Measurements from ENCODE around the gene SSNA1. TPM values are rescaled to one million over a fixed set of nuclear protein-coding genes. Genes with fewer than 3 reads are reported as not detected.

Gene SSNA1
- polyA plus RNA-seq, 2 donors: 104 TPM

DNA sequence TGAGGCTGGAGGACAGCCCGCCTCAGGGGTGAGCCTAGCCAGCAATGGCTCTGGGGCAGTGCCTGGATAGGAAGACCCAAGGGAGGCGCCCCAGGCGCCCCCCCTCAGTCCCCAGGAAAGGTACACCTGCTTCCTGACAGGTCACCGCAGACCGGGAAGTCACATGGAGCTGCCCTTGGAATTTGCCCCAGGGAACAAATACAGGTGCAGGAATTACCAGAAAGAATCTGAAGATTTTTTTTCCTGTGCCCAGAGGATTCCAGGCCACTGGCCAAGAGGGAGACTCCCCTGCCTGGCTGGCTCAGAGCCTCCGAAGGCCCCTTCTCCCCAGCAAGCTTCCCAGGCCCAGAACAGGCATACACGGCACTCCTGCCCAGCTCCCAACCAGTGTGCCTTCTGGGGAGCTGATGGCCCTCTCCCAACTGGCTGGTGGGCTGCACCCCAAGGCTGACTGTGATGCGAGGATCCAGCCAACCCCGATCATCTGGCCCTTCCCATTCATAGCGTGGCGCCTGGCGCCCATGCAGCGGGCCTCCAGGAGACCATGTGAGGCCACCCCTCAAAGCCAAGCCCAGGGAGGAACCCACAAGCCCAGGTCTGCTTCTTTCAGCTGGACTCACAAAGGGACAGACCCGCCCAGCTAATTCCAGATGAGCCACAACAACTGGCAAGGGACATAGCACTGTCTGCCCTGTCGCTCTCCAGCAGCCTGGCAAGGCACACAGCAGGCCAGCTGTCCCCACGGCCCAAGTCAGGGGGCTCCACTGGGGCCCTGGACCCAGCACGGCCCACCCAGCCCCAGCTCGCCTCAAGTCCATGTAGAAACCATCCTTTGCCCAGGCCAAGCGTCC lies 9.8 kb downstream of the SSNA1 start:
- no peaks in the 10 kb centered on the region for H3K36me3 ChIP-seq (ENCODE audit: control insufficient read depth in 2 of 2, insufficient read depth in 2 of 2, low read length in 1 of 2)
- H3K4me1 ChIP-seq (ENCODE audit: control insufficient read depth in 2 of 2, insufficient read depth in 2 of 2, low read length in 1 of 2): peaks cover 29 to 51% of the 10 kb centered on the region in 2 donors
- no peaks in the 10 kb centered on the region for H3K27me3 ChIP-seq (ENCODE audit: control insufficient read depth in 1 of 2, insufficient read depth in 2 of 2, low read length in 2 of 2)
- H3K27ac ChIP-seq (ENCODE audit: low read depth in 2 of 2, low read length in 1 of 2): peak overlapping the region; percentile 55 to 78
- 51 to 65% methylated on average over 19 of the region's 19 CpGs for WGBS, 2 donors
- peak overlapping the region; percentile 45 to 75 for H3K4me3 ChIP-seq (ENCODE audit: low read depth in 1 of 2, low read length in 2 of 2)
- H3K9me3 ChIP-seq (ENCODE audit: control insufficient read depth in 2 of 2, insufficient read depth in 1 of 2, low read depth in 1 of 2, low read length in 1 of 2): no peaks in the 10 kb centered on the region

DNA sequence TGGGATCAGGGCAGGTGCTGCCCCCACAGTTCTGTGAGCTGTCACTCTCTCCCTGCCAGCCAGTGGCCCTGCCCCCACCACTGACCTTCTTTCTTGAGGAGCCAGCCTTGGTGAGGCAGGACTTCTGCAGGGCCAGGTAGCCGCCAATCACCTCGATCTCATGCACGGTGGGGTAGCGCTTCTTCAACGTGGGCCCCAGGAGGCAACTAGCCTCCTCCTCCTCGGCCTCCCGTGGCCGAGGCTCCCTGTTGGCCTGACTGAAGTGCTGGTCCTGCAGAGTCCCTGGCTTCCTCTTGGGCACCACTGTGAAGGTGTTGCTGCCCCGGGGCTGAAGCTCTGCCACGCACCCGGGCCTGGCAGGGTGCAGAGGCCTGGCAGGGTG lies 10.4 kb downstream of the SSNA1 start:
- Histone ChIP-seq H3K27me3 (ENCODE audit: control insufficient read depth in 1 of 2, insufficient read depth in 2 of 2, low read length in 2 of 2) (no peaks in the 10 kb centered on the region), H3K27ac (ENCODE audit: low read depth in 2 of 2, low read length in 1 of 2) (peak overlapping the region; percentile 55 to 63), H3K4me1 (ENCODE audit: control insufficient read depth in 2 of 2, insufficient read depth in 2 of 2, low read length in 1 of 2) (peaks cover 29 to 51% of the 10 kb centered on the region in 2 donors), H3K9me3 (ENCODE audit: control insufficient read depth in 2 of 2, insufficient read depth in 1 of 2, low read depth in 1 of 2, low read length in 1 of 2) (no peaks in the 10 kb centered on the region), H3K36me3 (ENCODE audit: control insufficient read depth in 2 of 2, insufficient read depth in 2 of 2, low read length in 1 of 2) (no peaks in the 10 kb centered on the region), H3K4me3 (ENCODE audit: low read depth in 1 of 2, low read length in 2 of 2) (peak overlapping the region; percentile 45 to 75)
- WGBS, 2 donors: 65 to 72% methylated on average over 11 of the region's 11 CpGs

DNA sequence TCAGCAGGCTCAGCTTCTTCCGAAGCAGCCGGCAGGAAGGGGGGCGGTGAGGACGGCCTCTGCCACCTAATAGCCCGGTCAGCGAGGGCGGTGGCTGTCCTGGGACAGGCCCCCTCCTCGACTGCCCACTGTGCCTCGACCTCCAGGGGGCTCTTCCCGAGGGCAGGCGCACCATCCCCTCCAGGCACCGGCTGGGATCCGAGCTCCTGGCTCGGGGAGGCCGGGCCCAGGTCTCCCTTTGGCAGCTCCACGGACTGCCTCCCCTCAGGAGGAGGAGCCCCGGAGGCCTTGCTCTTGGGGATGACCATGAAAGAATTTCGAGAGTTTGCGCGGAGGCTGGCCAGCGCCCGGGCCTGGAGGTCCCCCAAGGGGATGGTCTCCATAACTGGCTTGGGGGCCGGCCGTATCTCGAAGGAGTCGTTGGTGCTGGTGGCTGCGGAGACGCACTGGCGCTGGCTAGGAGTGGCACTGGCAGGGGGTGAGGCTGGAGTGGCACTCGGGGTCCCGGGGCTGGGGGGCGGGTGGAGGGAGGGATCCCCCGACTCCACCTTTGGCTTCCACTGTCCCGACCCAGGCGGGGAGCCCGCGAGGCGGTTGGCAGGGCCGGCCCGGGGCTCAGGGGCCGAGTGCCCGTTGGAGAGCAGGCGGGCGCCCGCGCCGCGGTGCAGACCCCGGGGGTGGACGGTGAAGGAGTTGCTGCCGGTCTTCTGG lies 11.1 kb downstream of the SSNA1 start:
- H3K9me3 ChIP-seq (ENCODE audit: control insufficient read depth in 2 of 2, insufficient read depth in 1 of 2, low read depth in 1 of 2, low read length in 1 of 2): no peaks in the 10 kb centered on the region
- H3K36me3 ChIP-seq (ENCODE audit: control insufficient read depth in 2 of 2, insufficient read depth in 2 of 2, low read length in 1 of 2): no peaks in the 10 kb centered on the region
- H3K27me3 ChIP-seq (ENCODE audit: control insufficient read depth in 1 of 2, insufficient read depth in 2 of 2, low read length in 2 of 2): no peaks in the 10 kb centered on the region
- 11 to 14% methylated on average over 42 to 51 of the region's 51 CpGs for WGBS, 2 donors
- peaks cover 29 to 51% of the 10 kb centered on the region in 2 donors for H3K4me1 ChIP-seq (ENCODE audit: control insufficient read depth in 2 of 2, insufficient read depth in 2 of 2, low read length in 1 of 2)
- peak overlapping the region; percentile 63 to 90 for H3K27ac ChIP-seq (ENCODE audit: low read depth in 2 of 2, low read length in 1 of 2)
- H3K4me3 ChIP-seq (ENCODE audit: low read depth in 1 of 2, low read length in 2 of 2): peak overlapping the region; percentile 45 to 75

DNA sequence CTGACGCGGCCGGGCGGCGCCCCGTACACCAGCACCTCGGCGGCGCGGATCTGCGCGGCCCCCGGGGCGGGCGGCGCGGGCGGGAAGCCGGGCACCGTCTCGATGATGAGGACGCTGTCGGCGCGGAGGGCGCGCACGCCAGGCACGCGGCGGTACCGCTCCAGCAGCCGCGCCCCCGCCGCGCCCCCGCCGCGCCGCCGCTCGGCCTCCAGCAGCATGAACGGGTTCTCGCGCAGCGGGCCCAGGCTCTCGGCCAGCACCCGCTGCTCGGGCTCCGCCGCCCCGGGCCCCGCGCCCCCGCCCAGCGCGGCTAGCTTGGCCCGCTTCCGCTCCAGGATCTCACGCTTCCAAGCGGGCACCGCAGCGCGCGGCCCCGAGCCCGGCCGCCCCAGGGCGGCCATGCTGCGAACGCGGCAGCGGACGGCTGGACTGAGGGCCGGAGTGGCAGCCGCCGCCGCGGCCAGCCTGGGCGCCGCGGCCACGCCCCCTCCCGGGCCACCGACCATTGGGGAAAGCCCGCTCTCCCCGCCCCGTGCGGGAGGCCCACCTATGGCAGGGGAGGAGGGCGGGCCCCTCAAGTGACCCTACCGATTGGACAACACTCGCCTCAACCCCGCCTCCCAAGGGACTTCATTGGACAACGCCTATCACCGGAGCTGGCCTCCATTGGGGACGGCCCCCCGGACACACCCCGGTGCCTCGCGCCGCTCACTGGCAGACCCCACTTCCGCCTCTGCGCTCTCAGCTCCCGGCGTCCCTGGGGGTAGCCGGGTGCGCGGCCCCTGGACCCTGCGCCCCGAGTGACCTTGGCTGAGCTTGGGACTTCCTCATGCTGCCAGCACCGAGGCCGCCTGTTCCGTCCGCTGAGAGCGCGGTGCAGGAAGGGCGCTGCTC lies 12.1 kb downstream of the SSNA1 start, which contains the start of gene TPRN:
Gene TPRN (minus strand): TSS at position 431 of the 894 bp plus-strand sequence. CDS start 30 bp downstream, at position 401.
- Histone ChIP-seq H3K9me3 (ENCODE audit: control insufficient read depth in 2 of 2, insufficient read depth in 1 of 2, low read depth in 1 of 2, low read length in 1 of 2) (no peaks in the 10 kb centered on the region), H3K27ac (ENCODE audit: low read depth in 2 of 2, low read length in 1 of 2) (peak within 1 kb of the TSS; percentile 90 to 93), H3K4me1 (ENCODE audit: control insufficient read depth in 2 of 2, insufficient read depth in 2 of 2, low read length in 1 of 2) (peaks cover 28 to 47% of the 10 kb centered on the region in 2 donors), H3K36me3 (ENCODE audit: control insufficient read depth in 2 of 2, insufficient read depth in 2 of 2, low read length in 1 of 2) (no peaks in the 10 kb centered on the region), H3K4me3 (ENCODE audit: low read depth in 1 of 2, low read length in 2 of 2) (peak within 1 kb of the TSS; percentile 75 to 79), H3K27me3 (ENCODE audit: control insufficient read depth in 1 of 2, insufficient read depth in 2 of 2, low read length in 2 of 2) (no peaks in the 10 kb centered on the region)
- WGBS, 2 donors: 1% methylated on average over 95 to 118 of the region's 118 CpGs

DNA sequence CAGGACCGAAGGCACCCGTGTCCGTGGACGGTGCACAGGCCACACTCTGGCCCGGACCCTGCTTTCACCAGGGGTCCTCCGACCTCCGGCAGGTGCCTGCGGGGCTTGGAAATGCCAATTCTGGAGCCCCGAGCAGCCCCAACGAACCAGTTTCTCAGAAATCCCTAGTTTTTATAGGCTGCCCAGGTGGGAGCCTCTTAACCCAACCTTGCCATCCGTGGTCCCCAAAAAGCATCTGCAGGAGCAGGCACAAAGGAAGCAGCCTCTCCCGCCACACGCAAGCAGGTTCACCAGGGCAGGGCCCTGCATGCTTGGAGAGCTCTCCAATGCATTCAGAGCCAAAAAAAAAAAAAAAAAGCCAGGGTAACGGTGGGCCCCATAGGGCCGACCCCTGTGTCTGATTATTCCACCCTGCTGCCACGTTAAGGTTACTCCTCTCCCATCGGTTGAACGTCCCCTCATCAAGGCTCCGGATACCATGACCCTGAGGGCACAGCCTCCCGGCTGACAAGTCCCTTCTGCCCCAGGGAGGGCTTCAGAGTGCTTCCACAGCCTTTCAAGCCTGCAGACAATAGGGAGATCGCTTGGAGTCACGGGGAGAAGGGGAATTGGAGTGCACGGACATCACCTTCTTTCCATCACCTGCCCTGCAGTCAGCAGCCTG lies 12.9 kb downstream of the SSNA1 start:
- H3K4me3 ChIP-seq (ENCODE audit: low read depth in 1 of 2, low read length in 2 of 2): peak overlapping the region; percentile 75 to 79
- H3K9me3 ChIP-seq (ENCODE audit: control insufficient read depth in 2 of 2, insufficient read depth in 1 of 2, low read depth in 1 of 2, low read length in 1 of 2): no peaks in the 10 kb centered on the region
- peaks cover 28 to 46% of the 10 kb centered on the region in 2 donors for H3K4me1 ChIP-seq (ENCODE audit: control insufficient read depth in 2 of 2, insufficient read depth in 2 of 2, low read length in 1 of 2)
- H3K27me3 ChIP-seq (ENCODE audit: control insufficient read depth in 1 of 2, insufficient read depth in 2 of 2, low read length in 2 of 2): no peaks in the 10 kb centered on the region
- H3K27ac ChIP-seq (ENCODE audit: low read depth in 2 of 2, low read length in 1 of 2): peak overlapping the region; percentile 83 to 88
- H3K36me3 ChIP-seq (ENCODE audit: control insufficient read depth in 2 of 2, insufficient read depth in 2 of 2, low read length in 1 of 2): no peaks in the 10 kb centered on the region
- WGBS, 2 donors: 14% methylated on average over 23 of the region's 23 CpGs

DNA sequence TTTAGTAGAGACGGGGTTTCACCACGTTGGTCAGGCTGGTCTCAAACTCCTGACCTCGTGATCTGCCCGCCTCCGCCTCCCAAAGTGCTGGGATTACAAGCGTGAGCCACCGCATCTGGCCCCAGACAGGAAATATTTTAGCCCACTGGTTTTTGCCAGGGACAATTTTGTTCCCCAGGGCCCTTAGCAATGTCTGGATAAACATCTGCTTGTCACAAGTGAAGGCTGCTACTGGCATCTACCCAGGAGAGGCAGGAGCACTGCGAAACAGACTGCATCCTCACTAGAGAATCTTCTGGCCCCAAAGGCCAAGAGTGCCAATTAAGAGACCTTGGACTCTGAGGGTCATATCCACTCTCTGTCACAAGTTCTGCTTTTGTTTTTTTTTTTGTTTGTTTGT lies 14.5 kb downstream of the SSNA1 start:
- Histone ChIP-seq H3K36me3 (ENCODE audit: control insufficient read depth in 2 of 2, insufficient read depth in 2 of 2, low read length in 1 of 2) (no peaks in the 10 kb centered on the region), H3K4me3 (ENCODE audit: low read depth in 1 of 2, low read length in 2 of 2) (no peak overlapping the region), H3K9me3 (ENCODE audit: control insufficient read depth in 2 of 2, insufficient read depth in 1 of 2, low read depth in 1 of 2, low read length in 1 of 2) (no peaks in the 10 kb centered on the region), H3K27ac (ENCODE audit: low read depth in 2 of 2, low read length in 1 of 2) (no peak overlapping the region), H3K4me1 (ENCODE audit: control insufficient read depth in 2 of 2, insufficient read depth in 2 of 2, low read length in 1 of 2) (peaks cover 23 to 42% of the 10 kb centered on the region in 2 donors), H3K27me3 (ENCODE audit: control insufficient read depth in 1 of 2, insufficient read depth in 2 of 2, low read length in 2 of 2) (no peaks in the 10 kb centered on the region)
- 75 to 77% methylated on average over 8 of the region's 8 CpGs for WGBS, 2 donors

DNA sequence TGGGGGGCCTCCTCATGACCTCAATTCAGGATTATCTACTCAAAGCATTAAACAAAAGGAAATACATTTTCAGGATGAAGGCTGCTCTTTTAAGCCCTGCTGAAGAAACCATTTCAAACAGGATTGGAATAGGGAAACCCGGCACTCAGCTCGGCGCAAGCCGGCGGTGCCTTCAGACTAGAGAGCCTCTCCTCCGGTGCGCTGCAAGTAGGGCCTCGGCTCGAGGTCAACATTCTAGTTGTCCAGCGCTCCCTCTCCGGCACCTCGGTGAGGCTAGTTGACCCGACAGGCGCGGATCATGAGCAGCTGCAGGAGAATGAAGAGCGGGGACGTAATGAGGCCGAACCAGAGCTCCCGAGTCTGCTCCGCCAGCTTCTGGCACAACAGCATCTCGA lies 16.3 kb downstream of the SSNA1 start:
- Histone ChIP-seq H3K27me3 (ENCODE audit: control insufficient read depth in 1 of 2, insufficient read depth in 2 of 2, low read length in 2 of 2) (no peaks in the 10 kb centered on the region), H3K4me3 (ENCODE audit: low read depth in 1 of 2, low read length in 2 of 2) (peak overlapping the region; percentile 81 to 95), H3K4me1 (ENCODE audit: control insufficient read depth in 2 of 2, insufficient read depth in 2 of 2, low read length in 1 of 2) (peaks cover 6 to 27% of the 10 kb centered on the region in 2 donors), H3K27ac (ENCODE audit: low read depth in 2 of 2, low read length in 1 of 2) (peak overlapping the region; percentile 80 to 91), H3K36me3 (ENCODE audit: control insufficient read depth in 2 of 2, insufficient read depth in 2 of 2, low read length in 1 of 2) (peaks cover 0 to 4% of the 10 kb centered on the region in 2 donors), H3K9me3 (ENCODE audit: control insufficient read depth in 2 of 2, insufficient read depth in 1 of 2, low read depth in 1 of 2, low read length in 1 of 2) (no peaks in the 10 kb centered on the region)
- 10 to 15% methylated on average over 21 of the region's 21 CpGs for WGBS, 2 donors

DNA sequence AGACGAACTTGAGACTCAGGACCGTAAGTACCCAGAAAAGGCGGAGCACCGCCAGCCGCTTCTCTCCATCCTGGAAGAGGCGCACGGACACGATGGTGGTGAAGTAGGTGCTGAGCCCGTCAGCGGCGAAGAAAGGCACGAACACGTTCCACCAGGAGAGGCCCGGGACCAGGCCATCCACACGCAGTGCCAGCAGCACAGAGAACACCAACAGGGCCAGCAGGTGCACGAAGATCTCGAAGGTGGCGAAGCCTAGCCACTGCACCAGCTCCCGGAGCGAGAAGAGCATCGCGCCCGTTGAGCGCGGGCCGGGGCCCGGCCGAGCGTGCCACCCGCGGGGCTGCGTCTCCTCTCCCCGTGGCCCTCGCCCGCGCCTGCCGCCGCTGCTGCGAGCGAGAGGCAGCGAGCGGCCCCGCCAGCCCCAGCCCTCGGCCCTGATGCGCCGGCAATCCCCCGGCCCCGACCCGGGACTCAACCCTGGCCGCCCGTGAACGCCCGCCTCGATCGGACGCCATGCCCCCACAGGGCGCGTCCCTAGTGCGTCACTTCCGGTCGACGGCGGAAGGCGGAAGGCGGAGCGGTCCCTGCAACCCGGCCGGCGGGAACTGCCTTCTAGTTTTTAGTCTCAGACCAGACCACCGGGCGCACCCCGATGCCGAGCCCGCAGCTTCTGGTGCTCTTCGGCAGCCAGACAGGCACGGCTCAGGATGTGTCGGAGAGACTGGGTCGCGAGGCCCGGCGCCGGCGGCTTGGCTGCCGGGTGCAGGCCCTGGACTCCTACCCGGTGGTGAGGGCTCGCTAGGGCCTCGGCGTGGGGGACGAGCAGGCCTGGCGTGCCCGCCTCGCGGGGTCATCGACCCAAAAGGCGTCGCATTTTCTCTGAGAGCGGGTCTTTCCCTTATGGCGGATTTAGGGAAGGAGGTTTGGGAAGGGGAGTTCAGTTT lies 16.9 kb downstream of the SSNA1 start, which contains the start of the genes NDOR1 and TMEM203:
Gene NDOR1 (plus strand): TSS at position 575 of the 944 bp plus-strand sequence. CDS start 78 bp downstream, at position 653.
Gene TMEM203 (minus strand): TSS at position 523 of the 944 bp plus-strand sequence. CDS start 234 bp downstream, at position 289.
- no peaks in the 10 kb centered on the region for H3K9me3 ChIP-seq (ENCODE audit: control insufficient read depth in 2 of 2, insufficient read depth in 1 of 2, low read depth in 1 of 2, low read length in 1 of 2)
- H3K27me3 ChIP-seq (ENCODE audit: control insufficient read depth in 1 of 2, insufficient read depth in 2 of 2, low read length in 2 of 2): no peaks in the 10 kb centered on the region
- H3K4me1 ChIP-seq (ENCODE audit: control insufficient read depth in 2 of 2, insufficient read depth in 2 of 2, low read length in 1 of 2): peaks cover 6 to 27% of the 10 kb centered on the region in 2 donors
- 0 to 1% methylated on average over 67 to 98 of the region's 98 CpGs for WGBS, 2 donors
- H3K36me3 ChIP-seq (ENCODE audit: control insufficient read depth in 2 of 2, insufficient read depth in 2 of 2, low read length in 1 of 2): peaks cover 0 to 4% of the 10 kb centered on the region in 2 donors
- H3K4me3 ChIP-seq (ENCODE audit: low read depth in 1 of 2, low read length in 2 of 2): peak within 1 kb of the TSS; percentile 81 to 95
- peak within 1 kb of the TSS; percentile 80 to 91 for H3K27ac ChIP-seq (ENCODE audit: low read depth in 2 of 2, low read length in 1 of 2)

All from esophagus (tissue), 2 donors.